IPS-20b (cell line): Measurements from ENCODE around the gene MX2.
"Not testable (repeated sequence)": the region's sequence is repeated elsewhere in the genome, so short reads cannot be mapped to it uniquely, and the experiment has no call there.

Experiments
- H3K27ac ChIP-seq: one replicate; pipeline ENCODE4 v1.5.1; 2013; ENCODE audit warnings: low read length
- H3K27me3 ChIP-seq: 2 replicates; pipeline ENCODE4 v1.6.1; 2013; ENCODE audit warnings: mild to moderate bottlenecking, low read length, inconsistent platforms; ENCODE audit not compliant: insufficient read depth
- H3K36me3 ChIP-seq: 2 replicates; pipeline ENCODE4 v1.6.1; 2013; ENCODE audit warnings: low read depth, mild to moderate bottlenecking, inconsistent platforms, low read length, moderate library complexity; ENCODE audit not compliant: insufficient read depth
- H3K4me1 ChIP-seq: 2 replicates; pipeline ENCODE4 v1.6.1; 2013; ENCODE audit warnings: mild to moderate bottlenecking, control low read depth, inconsistent platforms, low read length, moderate library complexity; ENCODE audit not compliant: insufficient read depth
- H3K4me3 ChIP-seq: 2 replicates; pipeline ENCODE4 v1.5.1; 2013; ENCODE audit warnings: mild to moderate bottlenecking, low read length, inconsistent platforms
- H3K9ac ChIP-seq: 2 replicates; pipeline ENCODE4 v1.6.1; 2013; ENCODE audit warnings: low read depth, mild to moderate bottlenecking, inconsistent platforms, low read length, moderate library complexity
- H3K9me3 ChIP-seq: 2 replicates; pipeline ENCODE4 v1.6.1; 2013; ENCODE audit warnings: mild to moderate bottlenecking, low read depth, low read length, inconsistent platforms; ENCODE audit not compliant: insufficient read depth

The MX2 gene

GRCh38 chr21:41417505-41417904, 55.7 kb downstream of the MX2 start:
- H3K4me3 ChIP-seq, H3K4me1 ChIP-seq, H3K36me3 ChIP-seq, H3K9me3 ChIP-seq, H3K27ac ChIP-seq, H3K9ac ChIP-seq: not testable (repeated sequence)
- H3K27me3 ChIP-seq, result peaks cover 12% of the 10 kb centered on the region; the same call in 1 of the 2 replicates

GRCh38 chr21:41418393-41418792, 56.6 kb downstream of the MX2 start:
- Histone ChIP-seq H3K27ac (no peak overlapping the region), H3K4me1 (peaks cover 9% of the 10 kb centered on the region; the same call in 1 of the 2 replicates), H3K4me3 (no peak overlapping the region), H3K9ac (no peak overlapping the region), H3K9me3 (no peaks in the 10 kb centered on the region; the same call in 1 of the 2 replicates), H3K36me3 (no peaks in the 10 kb centered on the region), H3K27me3 (peaks cover 14% of the 10 kb centered on the region; the same call in 1 of the 2 replicates)

GRCh38 chr21:41418956-41419680, 57.3 kb downstream of the MX2 start:
- Histone ChIP-seq H3K4me3 (no peak overlapping the region), H3K27ac (no peak overlapping the region), H3K27me3 (peaks cover 19% of the 10 kb centered on the region), H3K4me1 (peaks cover 9% of the 10 kb centered on the region; the same call in 1 of the 2 replicates), H3K36me3 (no peaks in the 10 kb centered on the region), H3K9ac (no peak overlapping the region), H3K9me3 (no peaks in the 10 kb centered on the region; the same call in 1 of the 2 replicates)

- Histone ChIP-seq H3K9me3 (no peaks in the 10 kb centered on the region; the same call in 1 of the 2 replicates), H3K27ac (no peak overlapping the region), H3K27me3 (peaks cover 30% of the 10 kb centered on the region), H3K4me1 (peaks cover 9% of the 10 kb centered on the region; the same call in 1 of the 2 replicates), H3K36me3 (no peaks in the 10 kb centered on the region), H3K4me3 (peak overlapping the region; percentile 75), H3K9ac (peak overlapping the region; percentile 82)
Observed at GRCh38 chr21:41419921-41420862, 58.4 kb downstream of the MX2 start.

- not testable (repeated sequence) for H3K4me1 ChIP-seq, H3K9ac ChIP-seq, H3K27ac ChIP-seq, H3K9me3 ChIP-seq, H3K36me3 ChIP-seq
- Histone ChIP-seq H3K4me3 (peak overlapping the region; percentile 75; the same call in 1 of the 2 replicates), H3K27me3 (peaks cover 38% of the 10 kb centered on the region)
Observed at GRCh38 chr21:41420998-41421397, 59.2 kb downstream of the MX2 start.

- Histone ChIP-seq H3K27ac (no peak overlapping the region), H3K4me1 (peaks cover 9% of the 10 kb centered on the region; the same call in 1 of the 2 replicates), H3K27me3 (peaks cover 55% of the 10 kb centered on the region)
Observed at GRCh38 chr21:41422546-41423304, 60.9 kb downstream of the MX2 start.

GRCh38 chr21:41423305-41423636, 61.4 kb downstream of the MX2 start:
- H3K9me3 ChIP-seq, H3K27ac ChIP-seq, H3K4me1 ChIP-seq, H3K4me3 ChIP-seq, H3K36me3 ChIP-seq, H3K9ac ChIP-seq: not testable (repeated sequence)
- peaks cover 61% of the 10 kb centered on the region for H3K27me3 ChIP-seq

More at GRCh38 chr21:41422546-41423304, 60.9 kb downstream of the MX2 start:
- H3K9me3 ChIP-seq, result no peaks in the 10 kb centered on the region
- H3K9ac ChIP-seq, result no peak overlapping the region
- no peaks in the 10 kb centered on the region for H3K36me3 ChIP-seq
- no peak overlapping the region for H3K4me3 ChIP-seq

GRCh38 chr21:41425588-41425953, 63.7 kb downstream of the MX2 start:
- Histone ChIP-seq H3K9me3 (no peaks in the 10 kb centered on the region), H3K27ac (no peak overlapping the region)

GRCh38 chr21:41425954-41426675, 64.3 kb downstream of the MX2 start, which contains the start of gene MX1:
Gene MX1 (plus strand): TSS chr21:41426239. CDS start chr21:41432071, 5,832 bp downstream.
- Histone ChIP-seq H3K9ac (peak within 1 kb of the TSS; percentile 33; the same call in 1 of the 2 replicates), H3K4me1 (no peaks in the 10 kb centered on the region; the same call in 1 of the 2 replicates), H3K9me3 (no peaks in the 10 kb centered on the region), H3K4me3 (peak within 1 kb of the TSS; percentile 73), H3K36me3 (no peaks in the 10 kb centered on the region), H3K27me3 (peaks cover 75% of the 10 kb centered on the region), H3K27ac (no peak within 1 kb of the TSS)

More at GRCh38 chr21:41425588-41425953, 63.7 kb downstream of the MX2 start:
- Histone ChIP-seq H3K27me3 (peaks cover 75% of the 10 kb centered on the region), H3K36me3 (no peaks in the 10 kb centered on the region), H3K4me3 (peak overlapping the region; percentile 73), H3K4me1 (no peaks in the 10 kb centered on the region; the same call in 1 of the 2 replicates), H3K9ac (peak overlapping the region; percentile 33; the same call in 1 of the 2 replicates)

GRCh38 chr21:41426676-41427404, 65.0 kb downstream of the MX2 start:
- no peaks in the 10 kb centered on the region for H3K36me3 ChIP-seq
- H3K27ac ChIP-seq, result no peak overlapping the region
- no peak overlapping the region for H3K9ac ChIP-seq
- no peaks in the 10 kb centered on the region; the same call in 1 of the 2 replicates for H3K4me1 ChIP-seq
- H3K27me3 ChIP-seq, result peaks cover 72% of the 10 kb centered on the region
- no peaks in the 10 kb centered on the region for H3K9me3 ChIP-seq
- peak overlapping the region; percentile 73 for H3K4me3 ChIP-seq
